BLaER1 treated with 17β-estradiol and CSF1 and Interleukin-3, amounts not matched to agents 10 nM and 100 nM (cell line): ENCODE measurements around the gene SRSF4.
A peak's percentile ranks its signal among the peaks of the same experiment; 100 is the strongest.

Source experiments
- H3K27ac ChIP-seq, 11 experiments: shearing (Covaris generic); formaldehyde crosslinking; 2 replicates each; pipeline ENCODE4 v1.8.1; 2022
- H3K27me3 ChIP-seq, 11 experiments: shearing (Covaris generic); formaldehyde crosslinking; 2 replicates each; pipeline ENCODE4 v1.8.1; 2022
- H3K36me3 ChIP-seq, 11 experiments: shearing (Covaris generic); formaldehyde crosslinking; 2 replicates each; pipeline ENCODE4 v1.8.1; 2022
- H3K4me1 ChIP-seq, 10 experiments: shearing (Covaris generic); formaldehyde crosslinking; 2 replicates each; pipeline ENCODE4 v1.8.1; 2022
- H3K4me2 ChIP-seq, 11 experiments: shearing (Covaris generic); formaldehyde crosslinking; 2 replicates each; pipeline ENCODE4 v1.8.1; 2022
- H3K4me3 ChIP-seq, 10 experiments: shearing (Covaris generic); formaldehyde crosslinking; 2 replicates each; pipeline ENCODE4 v1.8.1; 2022
- H3K9ac ChIP-seq, 11 experiments: shearing (Covaris generic); formaldehyde crosslinking; 2 replicates each; pipeline ENCODE4 v1.8.1; 2022
- H3K9me3 ChIP-seq, 11 experiments: shearing (Covaris generic); formaldehyde crosslinking; replicated peaks in 1 of 11; 2 replicates each; pipeline ENCODE4 v1.8.1; 2022
- H4K20me1 ChIP-seq, 11 experiments: shearing (Covaris generic); formaldehyde crosslinking; 2 replicates each; pipeline ENCODE4 v1.8.1; 2022
- Cebpa-rat ChIP-seq, 11 experiments: shearing (Covaris generic); IDR thresholded peaks; 2 replicates each; pipeline ENCODE4 v1.8.1; 2022

The SRSF4 gene

GRCh38 chr1:29193879-29194455 is 12.3 kb upstream of the SRSF4 start:
- H3K27me3 ChIP-seq, result no peaks in the 10 kb centered on the region
- peak overlapping the region in 4 of 11 experiments; percentile 12 to 42 (median 29); a peak in 5 of 22 replicates for H3K9ac ChIP-seq
- peaks cover 9 to 33% (median 27%) of the 10 kb centered on the region in 10 experiments for H3K4me1 ChIP-seq
- H4K20me1 ChIP-seq, result no peaks in the 10 kb centered on the region; a peak in 1 of 22 replicates
- H3K4me3 ChIP-seq, result no peak overlapping the region
- no peak for TF ChIP-seq Cebpa-rat (IDR thresholded peaks at IDR 0.05)
- H3K36me3 ChIP-seq, result peaks cover 17 to 81% (median 50%) of the 10 kb centered on the region in 11 experiments
- peaks cover 0 to 6% (median 0%) of the 10 kb centered on the region in 11 experiments; a peak in 2 of 22 replicates for H3K9me3 ChIP-seq
- peak overlapping the region in 9 of 11 experiments; percentile 22 to 66 (median 44); a peak in 12 of 22 replicates for H3K27ac ChIP-seq
- H3K4me2 ChIP-seq, result peak overlapping the region in 10 of 11 experiments; percentile 34 to 72 (median 56); a peak in 19 of 22 replicates

DNA sequence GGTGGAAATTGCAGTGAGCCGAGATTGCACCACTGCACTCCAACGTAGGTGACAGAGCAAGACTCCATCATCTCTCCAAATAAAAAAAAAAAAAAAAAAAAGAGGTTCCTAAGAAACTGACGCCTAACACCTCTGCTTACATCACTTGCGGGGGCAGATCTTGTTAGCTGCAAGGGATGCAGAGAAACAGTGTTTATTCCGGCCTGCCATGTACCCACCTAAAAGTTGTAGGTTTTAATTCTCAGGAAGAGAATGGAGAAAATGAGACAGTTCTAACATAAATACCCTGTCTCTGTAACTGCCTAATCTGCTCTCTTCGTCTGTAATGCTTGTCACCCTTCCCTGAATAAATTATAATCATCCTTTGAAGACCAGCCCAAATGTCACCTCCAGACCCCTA is 9.0 kb upstream of the SRSF4 start:
- Histone ChIP-seq H4K20me1 (no peaks in the 10 kb centered on the region; a peak in 1 of 22 replicates), H3K9ac (no peak overlapping the region), H3K4me1 (peaks cover 9 to 22% (median 19%) of the 10 kb centered on the region in 10 experiments), H3K9me3 (peaks cover 0 to 6% (median 0%) of the 10 kb centered on the region in 11 experiments; a peak in 2 of 22 replicates), H3K27me3 (no peaks in the 10 kb centered on the region), H3K36me3 (peaks cover 9 to 48% (median 25%) of the 10 kb centered on the region in 11 experiments; a peak in 19 of 22 replicates), H3K27ac (no peak overlapping the region), H3K4me2 (no peak overlapping the region), H3K4me3 (no peak overlapping the region)
- TF ChIP-seq Cebpa-rat (IDR thresholded peaks at IDR 0.05), result no peak

- Histone ChIP-seq H3K4me3 (no peak overlapping the region), H3K4me1 (peaks cover 8 to 21% (median 16%) of the 10 kb centered on the region in 10 experiments), H4K20me1 (no peaks in the 10 kb centered on the region), H3K36me3 (peaks cover 0 to 8% (median 0%) of the 10 kb centered on the region in 11 experiments; a peak in 1 of 22 replicates), H3K9ac (no peak overlapping the region), H3K4me2 (no peak overlapping the region), H3K9me3 (peaks cover 0 to 6% (median 0%) of the 10 kb centered on the region in 11 experiments; a peak in 2 of 22 replicates), H3K27me3 (no peaks in the 10 kb centered on the region), H3K27ac (no peak overlapping the region)
- no peak for TF ChIP-seq Cebpa-rat (IDR thresholded peaks at IDR 0.05)
These were observed 5.0 kb upstream of the SRSF4 start for GRCh38 chr1:29186707-29187106.

- no peak for TF ChIP-seq Cebpa-rat (IDR thresholded peaks at IDR 0.05)
- H4K20me1 ChIP-seq, result peaks cover 0 to 2% (median under 1%) of the 10 kb centered on the region in 11 experiments; a peak in 8 of 22 replicates
- peaks cover 8 to 21% (median 16%) of the 10 kb centered on the region in 10 experiments for H3K4me1 ChIP-seq
- no peak overlapping the region for H3K4me3 ChIP-seq
- peaks cover 0 to 6% (median 0%) of the 10 kb centered on the region in 11 experiments; a peak in 2 of 22 replicates for H3K9me3 ChIP-seq
- no peak overlapping the region for H3K9ac ChIP-seq
- no peak overlapping the region for H3K27ac ChIP-seq
- H3K36me3 ChIP-seq, result 0 out of 22 replicates have a peak, but pooled peaks cover 0 to 3% (median 0%) of the 10 kb centered on the region in 11 experiments
- H3K4me2 ChIP-seq, result no peak overlapping the region
- no peaks in the 10 kb centered on the region for H3K27me3 ChIP-seq
These were observed 4.6 kb upstream of the SRSF4 start for GRCh38 chr1:29186252-29186651.

DNA sequence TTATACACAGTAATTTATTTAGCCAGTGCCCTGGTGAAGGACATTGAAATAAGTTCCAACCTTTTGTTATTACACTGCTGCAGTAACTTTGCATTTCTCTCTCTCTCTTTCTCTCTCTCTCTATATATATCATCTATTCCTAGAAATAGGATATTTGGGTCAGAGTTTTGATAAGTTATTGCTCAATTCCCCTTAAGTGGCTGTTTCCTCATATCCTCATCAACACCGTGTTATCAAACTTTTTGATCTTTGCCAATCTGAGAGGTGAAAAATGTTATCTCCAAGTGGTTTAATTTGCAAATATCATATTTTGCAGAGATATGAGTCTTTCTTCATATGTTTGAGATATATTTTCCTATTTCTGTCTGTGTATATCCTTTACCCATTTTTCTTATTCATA is 1.6 kb upstream of the SRSF4 start:
- Histone ChIP-seq H3K4me3 (peak overlapping the region in 1 of 10 experiments; percentile 91; a peak in 1 of 20 replicates), H3K27me3 (no peaks in the 10 kb centered on the region), H3K9me3 (no peaks in the 10 kb centered on the region), H3K27ac (peak overlapping the region in 5 of 11 experiments; percentile 98 to 100 (median 100); a peak in 8 of 22 replicates), H4K20me1 (peaks cover 29 to 32% (median 30%) of the 10 kb centered on the region in 11 experiments), H3K9ac (no peak overlapping the region), H3K4me2 (peak overlapping the region in 10 of 11 experiments; percentile 78 to 92 (median 86); a peak in 17 of 22 replicates), H3K4me1 (peaks cover 26 to 39% (median 36%) of the 10 kb centered on the region in 10 experiments), H3K36me3 (peaks cover 4 to 18% (median 16%) of the 10 kb centered on the region in 11 experiments; a peak in 20 of 22 replicates)
- peak in 1 of 11 experiments; percentile 30; a peak in 1 of 22 replicates for TF ChIP-seq Cebpa-rat (IDR thresholded peaks at IDR 0.05)

GRCh38 chr1:29180497-29181412 is 945 bp downstream of the SRSF4 start:
- Histone ChIP-seq H3K4me3 (peak overlapping the region; percentile 87 to 96 (median 90)), H3K27ac (peak overlapping the region; percentile 98 to 100 (median 100)), H3K9me3 (no peaks in the 10 kb centered on the region), H3K27me3 (no peaks in the 10 kb centered on the region), H3K4me1 (peaks cover 39 to 60% (median 53%) of the 10 kb centered on the region in 10 experiments), H4K20me1 (peaks cover 54 to 57% (median 55%) of the 10 kb centered on the region in 11 experiments), H3K36me3 (peaks cover 11 to 43% (median 31%) of the 10 kb centered on the region in 11 experiments), H3K9ac (peak overlapping the region; percentile 98 to 100 (median 100)), H3K4me2 (peak overlapping the region; percentile 85 to 96 (median 92))
- TF ChIP-seq Cebpa-rat (IDR thresholded peaks at IDR 0.05), result no peak

DNA sequence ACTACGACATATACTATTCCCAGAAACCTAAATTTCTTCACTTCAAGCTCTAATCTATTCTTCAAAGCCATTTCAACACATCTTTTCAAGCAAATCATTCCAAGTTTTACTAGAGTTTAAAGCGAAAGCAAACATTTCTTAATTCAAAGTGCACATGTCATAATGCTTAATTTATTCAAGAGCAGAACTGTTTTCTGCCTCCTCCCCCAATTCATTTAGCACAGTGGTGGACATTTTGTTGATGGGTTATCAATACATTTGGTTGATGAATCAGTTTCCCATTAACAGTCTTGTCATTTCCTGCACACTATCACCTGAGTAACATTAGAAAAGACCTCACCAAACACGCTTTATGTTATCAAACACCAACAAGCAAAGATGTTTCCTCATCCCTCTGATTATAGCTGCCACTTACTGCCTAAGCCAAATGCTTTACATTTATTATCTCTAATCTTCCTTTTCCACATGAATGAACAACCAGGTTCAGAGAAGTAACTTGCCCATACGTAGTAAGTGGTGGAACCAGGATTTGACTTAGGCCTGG is 2.0 kb downstream of the SRSF4 start:
- Histone ChIP-seq H3K36me3 (peaks cover 11 to 53% (median 37%) of the 10 kb centered on the region in 11 experiments), H3K9ac (peak overlapping the region; percentile 98 to 100 (median 100)), H4K20me1 (peaks cover 63 to 67% (median 66%) of the 10 kb centered on the region in 11 experiments), H3K4me1 (peaks cover 39 to 64% (median 53%) of the 10 kb centered on the region in 10 experiments), H3K27ac (peak overlapping the region in 9 of 11 experiments; percentile 98 to 100 (median 99); a peak in 12 of 22 replicates), H3K4me3 (peak overlapping the region; percentile 87 to 96 (median 90)), H3K27me3 (no peaks in the 10 kb centered on the region), H3K4me2 (peak overlapping the region; percentile 85 to 96 (median 92)), H3K9me3 (no peaks in the 10 kb centered on the region)
- no peak for TF ChIP-seq Cebpa-rat (IDR thresholded peaks at IDR 0.05)

GRCh38 chr1:29177022-29177705 is 4.5 kb downstream of the SRSF4 start:
- Histone ChIP-seq H3K27me3 (no peaks in the 10 kb centered on the region), H3K4me2 (peak overlapping the region; percentile 22 to 96 (median 91); a peak in 19 of 22 replicates), H3K27ac (peak overlapping the region in 2 of 11 experiments; percentile 10 to 36; a peak in 3 of 22 replicates), H3K9ac (peak overlapping the region in 3 of 11 experiments; percentile 12 to 55 (median 15); a peak in 3 of 22 replicates), H4K20me1 (peaks cover 89 to 93% (median 91%) of the 10 kb centered on the region in 11 experiments), H3K4me1 (peaks cover 38 to 67% (median 49%) of the 10 kb centered on the region in 10 experiments), H3K4me3 (no peak overlapping the region), H3K9me3 (no peaks in the 10 kb centered on the region), H3K36me3 (peaks cover 11 to 79% (median 59%) of the 10 kb centered on the region in 11 experiments)
- no peak for TF ChIP-seq Cebpa-rat (IDR thresholded peaks at IDR 0.05)
